Colonic mucosa (tissue), 4 donors: ENCODE results near the gene FCHO2. TPM values are rescaled to one million over a fixed set of nuclear protein-coding genes. Genes with fewer than 3 reads are reported as not detected.
A peak's percentile ranks its signal among the peaks of the same experiment; 100 is the strongest.

Source experiments
- DNase-seq: peaks from one replicate; pipeline ENCODE4 v3.0.0-alpha.2; 2020
- H3K27ac ChIP-seq: fragments of 200-600 bp; one replicate; pipeline ENCODE4 v1.8.0; 2021
- H3K27me3 ChIP-seq: fragments of 200-600 bp; one replicate; pipeline ENCODE4 v1.8.0; 2021
- H3K36me3 ChIP-seq: fragments of 200-600 bp; one replicate; pipeline ENCODE4 v1.8.0; 2021
- H3K4me1 ChIP-seq: fragments of 200-600 bp; one replicate; pipeline ENCODE4 v1.8.0; 2021; ENCODE audit warnings: mild to moderate bottlenecking
- H3K4me3 ChIP-seq: fragments of 200-600 bp; one replicate; pipeline ENCODE4 v1.8.0; 2021
- H3K9ac ChIP-seq, 2 donors: one replicate each; pipeline ENCODE4 v1.7.0; 2013; ENCODE audit warnings: control low read depth in 2 of 2, low read depth in 2 of 2, low read length in 2 of 2
- H3K9me3 ChIP-seq: fragments of 200-600 bp; one replicate; pipeline ENCODE4 v1.8.0; 2021
- CTCF ChIP-seq: fragments of 200-600 bp; IDR thresholded peaks from one replicate; pipeline ENCODE4 v1.8.0; 2022; ENCODE audit warnings: antibody characterized with exemption, mild to moderate bottlenecking
- intact Hi-C: fragments of 100-400 bp; cut with DNase I; formaldehyde crosslinking; loops from one replicate; pipeline ENCODE4 v1.14.1; 2022
- total RNA-seq, 2 donors: library from RNA; stranded (reverse); fragmentation: NEBNext Ultra II Directional in 1 of 2; extraction: Animal tissue kit (Norgen Biotek cat#: 25700) in 1 of 2; gene quantifications; one replicate each; pipeline ENCODE4 v1.2.1, GENCODE V29; 2021
- donor health status: healthy.
- donor health status: DM: no; HTN: no; CAD: no.
- donor health status: DM: no; HTN: no; CAD: no.

FCHO2 gene
- total RNA-seq, 2 donors from 2014 or later = 30.9 to 56.5 TPM

GRCh38 chr5:73119451-73120157 is 163.8 kb downstream of the FCHO2 start:
- peak overlapping the region; percentile 47 for H3K4me3 ChIP-seq
- TF ChIP-seq CTCF = no peak

GRCh38 chr5:73120222-73121118 is 164.6 kb downstream of the FCHO2 start, which contains the start of gene TMEM171:
Gene TMEM171, plus strand, starts transcription at chr5:73120575. Its CDS starts 2,799 bp downstream, at chr5:73123374.
- no peak for TF ChIP-seq CTCF
- DNase-seq = peak; percentile 87
- Histone ChIP-seq H3K4me3 (peak within 1 kb of the TSS; percentile 47), H3K9ac (peak within 1 kb of the TSS; percentile 90 to 94), H3K4me1 (peaks cover 14% of the 10 kb centered on the region), H3K9me3 (no peaks in the 10 kb centered on the region), H3K36me3 (no peaks in the 10 kb centered on the region), H3K27me3 (no peaks in the 10 kb centered on the region), H3K27ac (peak within 1 kb of the TSS; percentile 96)
- intact Hi-C loops = no loop called here

More at GRCh38 chr5:73119451-73120157, 163.8 kb downstream of the FCHO2 start:
- Histone ChIP-seq H3K27ac (peak overlapping the region; percentile 96), H3K9ac (peak overlapping the region; percentile 73 to 90), H3K9me3 (no peaks in the 10 kb centered on the region), H3K4me1 (peaks cover 12% of the 10 kb centered on the region), H3K36me3 (no peaks in the 10 kb centered on the region), H3K27me3 (no peaks in the 10 kb centered on the region)
- peak; percentile 82 for DNase-seq
- intact Hi-C loops = no loop called here

GRCh38 chr5:73121119-73121463 is 165.2 kb downstream of the FCHO2 start:
- Histone ChIP-seq H3K36me3 (no peaks in the 10 kb centered on the region), H3K4me3 (peak overlapping the region; percentile 47), H3K4me1 (peaks cover 17% of the 10 kb centered on the region), H3K9ac (peak overlapping the region; percentile 90 to 94), H3K27me3 (no peaks in the 10 kb centered on the region), H3K27ac (peak overlapping the region; percentile 96), H3K9me3 (no peaks in the 10 kb centered on the region)
- intact Hi-C loops = no loop called here
- DNase-seq = no peak
- no peak for TF ChIP-seq CTCF

- Histone ChIP-seq H3K4me3 (peak overlapping the region; percentile 47), H3K27ac (peak overlapping the region; percentile 11), H3K27me3 (no peaks in the 10 kb centered on the region), H3K9ac (no peak overlapping the region), H3K4me1 (peaks cover 12% of the 10 kb centered on the region), H3K9me3 (no peaks in the 10 kb centered on the region), H3K36me3 (no peaks in the 10 kb centered on the region)
- intact Hi-C loops = no loop called here
- DNase-seq = no peak
- no peak for TF ChIP-seq CTCF
Observed at GRCh38 chr5:73122875-73123810, 167.3 kb downstream of the FCHO2 start.

- Histone ChIP-seq H3K9me3 (no peaks in the 10 kb centered on the region), H3K27ac (peak overlapping the region; percentile 11), H3K9ac (no peak overlapping the region), H3K27me3 (no peaks in the 10 kb centered on the region), H3K4me1 (peaks cover 5% of the 10 kb centered on the region), H3K36me3 (no peaks in the 10 kb centered on the region), H3K4me3 (no peak overlapping the region)
- DNase-seq = peak; percentile 75
- intact Hi-C loops = no loop called here
- no peak for TF ChIP-seq CTCF
Observed at GRCh38 chr5:73125289-73125688, 169.4 kb downstream of the FCHO2 start.
